Lung (tissue), 12 donors: ENCODE data around the gene TRAPPC12. TPM values are rescaled to one million over a fixed set of nuclear protein-coding genes. Genes with fewer than 3 reads are reported as not detected.

Source experiments
- ATAC-seq: fragments of 200-7000 bp; cut with Tn5 transposase; one replicate; pipeline ENCODE4 v1.9.1; 2020; ENCODE audit warnings: moderate number of reproducible peaks; ENCODE audit not compliant: insufficient read depth, low FRiP score
- DNase-seq, 3 donors: peaks; one replicate each; pipeline ENCODE4 v3.0.0-alpha.2; 2013 to 2017
- H3K27ac ChIP-seq, 2 donors: one replicate each; pipeline ENCODE4 v1.5.1; 2013; ENCODE audit warnings: mild to moderate bottlenecking in 2 of 2, moderate library complexity in 2 of 2, control low read depth in 1 of 2, inconsistent platforms in 1 of 2, low read depth in 1 of 2, low read length in 1 of 2
- H3K27me3 ChIP-seq, 3 donors: one replicate each; pipeline ENCODE4 v1.5.1; 2013; ENCODE audit warnings: low read length in 2 of 3; ENCODE audit not compliant: control insufficient read depth in 3 of 3, insufficient read depth in 3 of 3
- H3K36me3 ChIP-seq, 4 donors: one replicate each; pipeline ENCODE4 v1.5.1; 2013; ENCODE audit warnings: low read length in 4 of 4, mild to moderate bottlenecking in 1 of 4, moderate library complexity in 1 of 4; ENCODE audit not compliant: control insufficient read depth in 4 of 4, insufficient read depth in 4 of 4
- H3K4me1 ChIP-seq, 5 donors: one replicate each; pipeline ENCODE4 v1.5.1; 2013; ENCODE audit warnings: low read length in 5 of 5, mild to moderate bottlenecking in 2 of 5, moderate library complexity in 1 of 5; ENCODE audit not compliant: control insufficient read depth in 5 of 5, insufficient read depth in 5 of 5
- H3K4me3 ChIP-seq: one replicate; pipeline ENCODE4 v1.5.1; 2013; ENCODE audit warnings: mild to moderate bottlenecking, control low read depth, moderate library complexity
- H3K9ac ChIP-seq, 2 donors: one replicate each; pipeline ENCODE4 v1.5.1; 2013; ENCODE audit warnings: low read length in 2 of 2, control low read depth in 1 of 2; ENCODE audit not compliant: insufficient read depth in 1 of 2
- H3K9me3 ChIP-seq, 4 donors: one replicate each; pipeline ENCODE4 v1.5.1; 2013; ENCODE audit warnings: low read length in 3 of 4, mild to moderate bottlenecking in 1 of 4, moderate library complexity in 1 of 4; ENCODE audit not compliant: control insufficient read depth in 4 of 4, insufficient read depth in 3 of 4
- CTCF ChIP-seq: IDR thresholded peaks from 2 replicates; pipeline ENCODE4 v1.5.1; 2012; ENCODE audit warnings: mild to moderate bottlenecking; ENCODE audit errors: control extremely low read depth, extremely low read depth
- WGBS, 2 donors: extraction: QIAGEN DNeasy Blood & Tissue Kit; methylation state at CpG; one replicate each; pipeline ENCODE4 v1.1.7; 2013; 5-methylcytosine and 5-hydroxymethylcytosine counted together
- polyA plus RNA-seq, 2 donors: library from polyadenylated mRNA; stranded (reverse); fragments of 200-250 nt; gene quantifications; one replicate each; pipeline ENCODE4 v1.2.1, GENCODE V29; 2013
- total RNA-seq, 2 donors: library from RNA; depleted of rRNA in 1 of 2; stranded (reverse); fragments of >200 nt in 1 of 2; gene quantifications; one replicate each; pipeline ENCODE4 v1.2.1, GENCODE V29; 2014 to 2021
- donor health status: control.
- donor health status: control.
- donor health status: Bipolar disorder and iron deficiency.
- donor health status: healthy.
- donor health status: DM: yes; HTN: yes; CAD: no.

TRAPPC12 gene
- total and polyA plus RNA-seq, 4 donors = 49.9 to 117 (median 91.0) TPM

GRCh38 chr2:3440477-3440876 lies 61.0 kb downstream of the TRAPPC12 start:
- 44 to 59% methylated on average over 2 of the region's 2 CpGs for WGBS, 2 donors
- ATAC-seq = no peak

GRCh38 chr2:3441465-3441864 lies 62.0 kb downstream of the TRAPPC12 start:
- ATAC-seq = no peak
- Histone ChIP-seq H3K9me3 (no peaks in the 10 kb centered on the region), H3K9ac (no peak overlapping the region), H3K4me3 (no peak overlapping the region), H3K4me1 (no peaks in the 10 kb centered on the region), H3K36me3 (peaks cover 2 to 23% (median 17%) of the 10 kb centered on the region in 4 donors), H3K27me3 (no peaks in the 10 kb centered on the region), H3K27ac (no peak overlapping the region)
- DNase-seq = no peak
- no peak for TF ChIP-seq CTCF

More at GRCh38 chr2:3440477-3440876, 61.0 kb downstream of the TRAPPC12 start:
- Histone ChIP-seq H3K36me3 (peaks cover 2 to 13% (median 10%) of the 10 kb centered on the region in 4 donors), H3K9me3 (no peaks in the 10 kb centered on the region), H3K27ac (no peak overlapping the region), H3K4me3 (no peak overlapping the region), H3K27me3 (no peaks in the 10 kb centered on the region), H3K4me1 (no peaks in the 10 kb centered on the region), H3K9ac (no peak overlapping the region)
- no peak for TF ChIP-seq CTCF
- DNase-seq = no peak

GRCh38 chr2:3442185-3442584 lies 62.7 kb downstream of the TRAPPC12 start:
- peaks cover 2 to 27% (median 20%) of the 10 kb centered on the region in 4 donors for H3K36me3 ChIP-seq
- H3K9me3 ChIP-seq = no peaks in the 10 kb centered on the region
- ATAC-seq (no peak), DNase-seq (no peak)
- no peaks in the 10 kb centered on the region for H3K4me1 ChIP-seq
- no peak overlapping the region for H3K4me3 ChIP-seq
- no peaks in the 10 kb centered on the region for H3K27me3 ChIP-seq
- TF ChIP-seq CTCF = no peak
- no peak overlapping the region for H3K9ac ChIP-seq
- no peak overlapping the region for H3K27ac ChIP-seq
- 93 to 96% methylated on average over 6 of the region's 6 CpGs for WGBS, 2 donors

- ATAC-seq = no peak
- no peaks in the 10 kb centered on the region for H3K9me3 ChIP-seq
- H3K4me3 ChIP-seq = no peak overlapping the region
- H3K36me3 ChIP-seq = peaks cover 2 to 32% (median 20%) of the 10 kb centered on the region in 4 donors
- no peak overlapping the region for H3K9ac ChIP-seq
- H3K4me1 ChIP-seq = peaks cover 0 to 4% (median 2%) of the 10 kb centered on the region in 5 donors
- 96 to 98% methylated on average over 11 of the region's 11 CpGs for WGBS, 2 donors
- no peak overlapping the region for H3K27ac ChIP-seq
- no peak for DNase-seq
- no peak for TF ChIP-seq CTCF
- no peaks in the 10 kb centered on the region for H3K27me3 ChIP-seq
Measured at GRCh38 chr2:3443083-3443482, 63.6 kb downstream of the TRAPPC12 start.
